H1 (cell line): ENCODE measurements around the gene CEACAM21. TPM values are rescaled to one million over a fixed set of nuclear protein-coding genes. Genes with fewer than 3 reads are reported as not detected.

ENCODE experiments used
- ATF2 ChIP-seq: IDR thresholded peaks from 2 replicates; pipeline ENCODE4 v1.6.1; 2012; ENCODE audit warnings: low read length, inconsistent platforms
- BRCA1 ChIP-seq: IDR thresholded peaks from 2 replicates; pipeline ENCODE4 v1.6.1; 2012; ENCODE audit warnings: low read depth, low read length, improper control_type of control experiment
- SP4 ChIP-seq: IDR thresholded peaks from 2 replicates; pipeline ENCODE4 v1.6.1; 2012; ENCODE audit warnings: low read length, inconsistent platforms
- SUZ12 ChIP-seq: fragments of 200-600 bp; sonication (generic); IDR thresholded peaks from 2 replicates; pipeline ENCODE4 v1.6.1; 2012; ENCODE audit warnings: mild to moderate bottlenecking, inconsistent platforms, low read length, moderate library complexity, mixed read lengths
- polyA plus RNA-seq, 7 experiments: library from polyadenylated mRNA; depleted of rRNA in 3 of 7; stranded (reverse) in 5 of 7; unstranded in 2 of 7; fragments of >200 nt in 5 of 7; fragments of 200-250 nt in 2 of 7; gene quantifications; 1 replicate in 5 of 7; 2 replicates in 1 of 7; 4 replicates in 1 of 7; pipeline versions ENCODE4 v1.2.1 to v1.2.3, GENCODE V29; 2011 to 2013; ENCODE audit warnings: missing spikeins in 2 of 7, mixed read lengths in 2 of 7
- total RNA-seq: library from RNA; stranded (reverse); fragmentation: NEBNext Ultra II Directional; extraction: Animal tissue kit (Norgen Biotek cat#: 25700); gene quantifications from 2 replicates; pipeline ENCODE4 v1.2.1, GENCODE V29; 2021

CEACAM21 gene
- total and polyA plus RNA-seq, 2 of the 8 experiments (the other 6 are each of a cell fraction or from before 2014, with no cell fraction given), result not detected

DNA sequence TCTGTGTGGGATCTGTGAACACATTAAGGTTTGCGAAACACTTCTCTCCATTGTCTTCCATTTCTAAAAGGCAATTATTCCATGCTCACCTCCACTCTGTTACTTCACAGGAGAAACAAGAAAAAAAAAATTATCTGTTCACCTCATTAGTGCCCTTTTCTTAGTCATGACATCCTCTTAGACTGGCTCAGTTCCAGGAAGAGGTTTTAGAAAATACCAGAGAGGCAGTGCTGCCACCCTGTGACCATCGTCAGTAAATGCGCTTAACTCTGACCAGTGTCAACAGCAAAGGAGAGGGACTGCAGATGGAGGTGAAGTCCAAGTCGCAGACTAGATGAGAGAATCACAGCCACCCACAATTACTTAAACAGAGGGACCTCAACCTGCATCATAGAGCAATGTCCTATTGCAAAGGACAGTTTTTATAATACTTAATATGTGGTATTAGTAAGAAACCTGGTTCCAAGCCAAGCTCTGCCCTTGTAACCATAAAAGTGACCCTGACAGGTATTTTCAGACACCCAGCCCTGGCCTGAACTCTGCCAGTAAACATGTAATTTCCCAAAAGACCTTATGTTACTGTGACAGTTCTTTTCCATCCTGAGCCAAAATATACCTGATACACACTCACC lies 19.4 kb downstream of the CEACAM21 start (continued):
- TF ChIP-seq ATF2 (no peak), SP4 (no peak), SUZ12 (no peak), BRCA1 (no peak)
